ENCODE measurements around the gene VSNL1. TPM values are rescaled to one million over a fixed set of nuclear protein-coding genes. Genes with fewer than 3 reads are reported as not detected.
A peak's percentile ranks its signal among the peaks of the same experiment; 100 is the strongest.

VSNL1 gene
- total and polyA plus RNA-seq, 2 experiments from 2014 or later = 102 to 112 TPM

- H3K27ac Mint-ChIP-seq = no peak overlapping the region
- no peaks in the 10 kb centered on the region for H3F3A ChIP-seq (replicated peaks; ENCODE audit: low read depth)
- ATAC-seq (no peak), DNase-seq (ENCODE audit: low spot score) (no peak)
- no peak overlapping the region for H3K4me3 ChIP-seq
- peaks cover 40% of the 10 kb centered on the region for H4K20me1 ChIP-seq (replicated peaks; ENCODE audit: insufficient read depth)
- no peak for TF ChIP-seq ZNF331 (CRISPR knock-in tag; IDR thresholded peaks at IDR 0.05; ENCODE audit: low read depth)
- TF ChIP-seq EZH2phosphoT487 (IDR thresholded peaks at IDR 0.05; ENCODE audit: unreplicated experiment) = no peak
- no peak for TF ChIP-seq POLR2AphosphoS5 (IDR thresholded peaks at IDR 0.05; ENCODE audit: low read depth)
- TF ChIP-seq ZNF114 (CRISPR knock-in tag; IDR thresholded peaks at IDR 0.05) = no peak
- H3K27me3 ChIP-seq (ENCODE audit: insufficient read depth) = no peaks in the 10 kb centered on the region
- H3K27me3 Mint-ChIP-seq (ENCODE audit: insufficient read depth, low read depth, poor library complexity) = peaks cover 2% of the 10 kb centered on the region
- peaks cover 15% of the 10 kb centered on the region for H3K36me3 Mint-ChIP-seq (ENCODE audit: low read depth)
- H2AFZ ChIP-seq = no peak overlapping the region
- no peaks in the 10 kb centered on the region; the same call in 2 of the 3 replicates for H3K9me3 Mint-ChIP-seq
- H3K27ac ChIP-seq (ENCODE audit: low read depth) = no peak overlapping the region
- H3K79me2 ChIP-seq (replicated peaks; ENCODE audit: insufficient read depth) = peaks cover 99% of the 10 kb centered on the region
- no peak overlapping the region for H3K4me3 Mint-ChIP-seq
- peaks cover 7% of the 10 kb centered on the region for H3K9me2 ChIP-seq (ENCODE audit: insufficient read depth)
- peaks cover 53% of the 10 kb centered on the region for H3K4me1 ChIP-seq (ENCODE audit: insufficient read depth)
- H3K4me1 Mint-ChIP-seq = peaks cover 44% of the 10 kb centered on the region
- H3K4me2 ChIP-seq = no peak overlapping the region
- no peaks in the 10 kb centered on the region for H3K36me3 ChIP-seq (ENCODE audit: insufficient read depth)
Measured at GRCh38 chr2:17576802-17577201, 36.3 kb downstream of the VSNL1 start.

GRCh38 chr2:17578466-17578928, 38.0 kb downstream of the VSNL1 start:
- peaks cover 99% of the 10 kb centered on the region for H3K79me2 ChIP-seq (replicated peaks; ENCODE audit: insufficient read depth)
- no peaks in the 10 kb centered on the region for H3F3A ChIP-seq (replicated peaks; ENCODE audit: low read depth)
- H3K27me3 Mint-ChIP-seq (ENCODE audit: insufficient read depth, low read depth, poor library complexity) = peaks cover 2% of the 10 kb centered on the region
- H3K36me3 ChIP-seq (ENCODE audit: insufficient read depth) = no peaks in the 10 kb centered on the region
- TF ChIP-seq STAT1 (IDR thresholded peaks at IDR 0.05; ENCODE audit: unreplicated experiment) = no peak
- TF ChIP-seq ZNF114 (CRISPR knock-in tag; IDR thresholded peaks at IDR 0.05) = no peak
- H2AFZ ChIP-seq = no peak overlapping the region
- H3K4me3 ChIP-seq = no peak overlapping the region
- ATAC-seq (no peak; the same call in 1 of the 3 replicates), DNase-seq (ENCODE audit: low spot score) (no peak)
- H3K9me2 ChIP-seq (ENCODE audit: insufficient read depth) = peaks cover 7% of the 10 kb centered on the region
- H4K20me1 ChIP-seq (replicated peaks; ENCODE audit: insufficient read depth) = peaks cover 46% of the 10 kb centered on the region
- H3K4me2 ChIP-seq = no peak overlapping the region
- no peaks in the 10 kb centered on the region for H3K27me3 ChIP-seq (ENCODE audit: insufficient read depth)
- H3K4me1 ChIP-seq (ENCODE audit: insufficient read depth) = peaks cover 42% of the 10 kb centered on the region
- no peak overlapping the region for H3K27ac Mint-ChIP-seq
- no peak overlapping the region for H3K27ac ChIP-seq (ENCODE audit: low read depth)
- H3K4me3 Mint-ChIP-seq = no peak overlapping the region; the same call in 2 of the 3 replicates
- peaks cover 29% of the 10 kb centered on the region for H3K4me1 Mint-ChIP-seq
- peaks cover 22% of the 10 kb centered on the region for H3K36me3 Mint-ChIP-seq (ENCODE audit: low read depth)
- no peaks in the 10 kb centered on the region; the same call in 1 of the 3 replicates for H3K9me3 Mint-ChIP-seq

GRCh38 chr2:17579605-17580318, 39.3 kb downstream of the VSNL1 start:
- H3K27ac Mint-ChIP-seq = no peak overlapping the region
- Histone ChIP-seq H3K27ac (ENCODE audit: low read depth) (no peak overlapping the region), H3K27me3 (ENCODE audit: insufficient read depth) (no peaks in the 10 kb centered on the region), H3K9me2 (ENCODE audit: insufficient read depth) (peaks cover 7% of the 10 kb centered on the region), H3K4me3 (no peak overlapping the region), H3K4me1 (ENCODE audit: insufficient read depth) (peaks cover 37% of the 10 kb centered on the region), H3K79me2 (replicated peaks; ENCODE audit: insufficient read depth) (peaks cover 99% of the 10 kb centered on the region), H2AFZ (no peak overlapping the region), H4K20me1 (replicated peaks; ENCODE audit: insufficient read depth) (peaks cover 47% of the 10 kb centered on the region), H3K4me2 (peak overlapping the region; percentile 39), H3K36me3 (ENCODE audit: insufficient read depth) (no peaks in the 10 kb centered on the region), H3F3A (replicated peaks; ENCODE audit: low read depth) (no peaks in the 10 kb centered on the region)
- no peak overlapping the region for H3K4me3 Mint-ChIP-seq
- H3K36me3 Mint-ChIP-seq (ENCODE audit: low read depth) = peaks cover 22% of the 10 kb centered on the region
- H3K9me3 Mint-ChIP-seq = no peaks in the 10 kb centered on the region; the same call in 1 of the 3 replicates
- peak; percentile 84 for ATAC-seq
- H3K4me1 Mint-ChIP-seq = peaks cover 17% of the 10 kb centered on the region
- peak; percentile 84 for DNase-seq (ENCODE audit: low spot score)
- H3K27me3 Mint-ChIP-seq (ENCODE audit: insufficient read depth, low read depth, poor library complexity) = peaks cover 2% of the 10 kb centered on the region
- TF ChIP-seq JUNB (IDR thresholded peaks at IDR 0.05; ENCODE audit: unreplicated experiment) = no peak
- TF ChIP-seq ETS1 (IDR thresholded peaks at IDR 0.05) = no peak
- no peak for TF ChIP-seq CREB1 (CRISPR knock-in tag; IDR thresholded peaks at IDR 0.05; ENCODE audit: low read depth)
- no peak for TF ChIP-seq STAT1 (IDR thresholded peaks at IDR 0.05; ENCODE audit: unreplicated experiment)
- peak; percentile 33; the same call in 1 of the 2 replicates for TF ChIP-seq NANOG (IDR thresholded peaks at IDR 0.05; ENCODE audit: borderline replicate concordance)
- TF ChIP-seq ZNF114 (CRISPR knock-in tag; IDR thresholded peaks at IDR 0.05) = no peak
- TF ChIP-seq EZH2phosphoT487 (IDR thresholded peaks at IDR 0.05; ENCODE audit: unreplicated experiment) = no peak

Measured in GM23338 (cell line).